C4-2B (cell line): ENCODE results near the gene TASOR2.
A peak's percentile ranks its signal among the peaks of the same experiment; 100 is the strongest.

Source experiments
- H3K27ac ChIP-seq: fragments of 450-650 bp; 2 replicates; pipeline ENCODE4 v1.5.1; 2017
- CTCF ChIP-seq: fragments of 450-650 bp; conservative IDR thresholded peaks from 2 replicates; pipeline ENCODE4 v1.5.1; 2017; ENCODE audit warnings: mild to moderate bottlenecking
- ZFX ChIP-seq: fragments of 450-650 bp; IDR thresholded peaks from 2 replicates; pipeline ENCODE4 v1.6.1; 2017

The TASOR2 gene

GRCh38 chr10:5641501-5641900, 43.1 kb upstream of the TASOR2 start:
- no peak for TF ChIP-seq CTCF
- no peak for TF ChIP-seq ZFX
- no peak overlapping the region for H3K27ac ChIP-seq

GRCh38 chr10:5643346-5644067, 41.1 kb upstream of the TASOR2 start:
- no peak for TF ChIP-seq ZFX
- no peak for TF ChIP-seq CTCF
- no peak overlapping the region for H3K27ac ChIP-seq

- H3K27ac ChIP-seq = no peak overlapping the region
- TF ChIP-seq ZFX = no peak
- no peak for TF ChIP-seq CTCF
Observed at GRCh38 chr10:5644930-5645329, 39.7 kb upstream of the TASOR2 start.

- no peak for TF ChIP-seq ZFX
- TF ChIP-seq CTCF = no peak
- H3K27ac ChIP-seq = 0 out of 2 replicates have a peak overlapping the region, but pooled peaks have one; percentile 26
Observed at GRCh38 chr10:5645375-5645774, 39.3 kb upstream of the TASOR2 start.

GRCh38 chr10:5645944-5646617, 38.6 kb upstream of the TASOR2 start:
- H3K27ac ChIP-seq = no peak overlapping the region
- no peak for TF ChIP-seq ZFX
- TF ChIP-seq CTCF = no peak

- TF ChIP-seq ZFX = no peak
- no peak overlapping the region for H3K27ac ChIP-seq
Observed at GRCh38 chr10:5647507-5648240, 37.0 kb upstream of the TASOR2 start.

- no peak overlapping the region for H3K27ac ChIP-seq
- TF ChIP-seq ZFX = no peak
- TF ChIP-seq CTCF = no peak
Observed at GRCh38 chr10:5648494-5649457, 35.9 kb upstream of the TASOR2 start.
